Rectal smooth muscle tissue (tissue), 1 donor: ENCODE measurements around the gene SGMS1.

Experiments
- H3K27ac ChIP-seq: one replicate; pipeline ENCODE4 v1.7.0; 2013; ENCODE audit warnings: low read depth, low read length, inconsistent platforms
- H3K27me3 ChIP-seq: one replicate; pipeline ENCODE4 v1.7.0; 2013; ENCODE audit warnings: low read length; ENCODE audit not compliant: control insufficient read depth, insufficient read depth
- H3K36me3 ChIP-seq: one replicate; pipeline ENCODE4 v1.7.0; 2013; ENCODE audit warnings: low read length; ENCODE audit not compliant: control insufficient read depth, insufficient read depth
- H3K4me1 ChIP-seq: one replicate; pipeline ENCODE4 v1.7.0; 2013; ENCODE audit warnings: low read length; ENCODE audit not compliant: control insufficient read depth, insufficient read depth
- H3K4me3 ChIP-seq: one replicate; pipeline ENCODE4 v1.7.0; 2013; ENCODE audit warnings: low read length
- H3K9ac ChIP-seq: one replicate; pipeline ENCODE4 v1.7.0; 2013; ENCODE audit warnings: low read length

SGMS1 gene

DNA sequence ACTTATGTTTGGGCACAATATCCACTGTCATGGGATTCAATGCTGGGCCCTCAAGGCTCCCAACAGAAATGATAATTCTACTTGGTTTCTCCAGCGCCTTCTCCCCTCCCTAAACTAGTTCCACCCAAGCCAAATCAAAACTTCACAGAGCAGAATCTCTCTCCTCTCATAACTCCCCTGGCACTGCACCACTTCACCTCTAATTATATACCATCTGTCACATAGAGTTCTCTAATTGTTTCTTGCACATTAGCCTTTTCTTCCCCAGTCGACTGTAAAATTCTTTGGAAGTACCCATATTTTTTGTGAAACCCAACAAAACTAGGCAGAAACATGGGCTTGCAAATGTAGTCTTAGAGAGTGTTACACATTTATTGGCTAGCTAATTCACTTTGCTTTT is 8.1 kb downstream of the SGMS1 start:
- no peaks in the 10 kb centered on the region for H3K27me3 ChIP-seq
- peaks cover 14% of the 10 kb centered on the region for H3K4me1 ChIP-seq
- no peaks in the 10 kb centered on the region for H3K36me3 ChIP-seq
- no peak overlapping the region for H3K4me3 ChIP-seq
- no peak overlapping the region for H3K9ac ChIP-seq
- no peak overlapping the region for H3K27ac ChIP-seq

DNA sequence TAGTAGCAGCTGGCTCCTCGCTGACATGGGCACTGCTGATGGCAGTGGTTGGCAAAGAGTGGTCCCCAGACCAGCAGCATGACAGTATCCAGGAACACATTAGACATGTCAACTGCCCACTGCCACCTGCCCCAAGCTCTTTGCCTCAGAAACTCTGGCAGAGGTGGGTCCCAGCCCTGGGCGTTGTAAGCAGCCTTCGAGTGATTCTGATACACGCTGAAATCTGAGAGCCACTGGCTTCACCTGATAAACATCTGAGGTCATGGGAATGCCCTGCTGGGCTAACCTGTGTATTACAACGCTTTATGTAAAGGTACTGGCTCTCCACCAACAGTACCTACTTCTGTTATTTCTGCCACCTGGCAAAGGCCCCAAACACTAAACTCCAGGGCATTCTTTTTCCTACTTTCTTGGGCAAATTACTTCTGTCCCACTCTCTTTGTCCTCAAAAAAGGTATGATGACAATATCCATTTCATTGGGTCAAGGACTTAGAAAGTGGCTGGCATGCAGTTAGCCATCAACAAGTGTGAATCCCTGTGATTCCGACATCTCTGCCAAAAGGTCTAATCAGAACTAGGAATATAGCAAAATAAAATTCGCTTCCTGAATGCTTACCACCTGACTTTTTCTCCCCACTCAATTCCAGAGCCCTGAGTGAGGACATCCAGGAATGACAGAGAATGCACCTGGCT is 9.2 kb downstream of the SGMS1 start:
- peaks cover 12% of the 10 kb centered on the region for H3K4me1 ChIP-seq
- no peaks in the 10 kb centered on the region for H3K36me3 ChIP-seq
- no peaks in the 10 kb centered on the region for H3K27me3 ChIP-seq
- H3K4me3 ChIP-seq = no peak overlapping the region
- no peak overlapping the region for H3K27ac ChIP-seq
- H3K9ac ChIP-seq = no peak overlapping the region

DNA sequence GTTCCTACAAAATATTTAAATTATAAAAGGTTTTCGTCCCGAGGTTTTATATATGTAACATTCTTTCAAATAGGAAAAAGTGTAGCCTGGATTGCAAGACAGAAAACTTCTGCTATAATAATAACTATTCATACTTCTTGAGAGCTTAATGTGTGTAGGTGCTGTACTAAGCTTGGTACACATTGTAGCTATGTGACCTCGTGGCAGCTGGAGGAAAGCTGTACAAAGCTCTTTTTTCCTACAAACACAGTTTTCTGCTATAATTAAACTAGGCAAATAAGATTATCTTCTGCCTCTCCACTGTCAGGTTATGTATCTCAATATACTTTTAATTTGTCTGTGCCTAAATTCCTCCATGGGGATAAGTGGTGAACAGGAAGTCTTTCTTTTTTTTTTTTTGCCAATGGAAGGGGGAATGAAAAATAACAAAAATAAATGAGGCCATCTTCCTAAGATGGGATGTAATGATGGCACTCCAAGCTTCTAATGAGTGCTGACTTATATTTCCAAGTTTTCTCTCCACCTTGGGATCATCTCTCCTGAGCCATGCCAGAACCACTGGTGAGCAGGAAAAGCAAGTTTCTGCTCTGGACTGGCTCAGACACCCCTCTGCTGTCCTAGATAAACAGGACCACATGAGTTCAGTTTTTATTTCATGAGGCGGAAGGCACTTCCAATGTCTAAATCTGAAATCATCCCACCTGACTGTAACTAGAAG is 9.9 kb downstream of the SGMS1 start:
- H3K4me3 ChIP-seq = no peak overlapping the region
- no peaks in the 10 kb centered on the region for H3K27me3 ChIP-seq
- H3K36me3 ChIP-seq = no peaks in the 10 kb centered on the region
- no peak overlapping the region for H3K27ac ChIP-seq
- H3K4me1 ChIP-seq = peaks cover 10% of the 10 kb centered on the region
- H3K9ac ChIP-seq = no peak overlapping the region

DNA sequence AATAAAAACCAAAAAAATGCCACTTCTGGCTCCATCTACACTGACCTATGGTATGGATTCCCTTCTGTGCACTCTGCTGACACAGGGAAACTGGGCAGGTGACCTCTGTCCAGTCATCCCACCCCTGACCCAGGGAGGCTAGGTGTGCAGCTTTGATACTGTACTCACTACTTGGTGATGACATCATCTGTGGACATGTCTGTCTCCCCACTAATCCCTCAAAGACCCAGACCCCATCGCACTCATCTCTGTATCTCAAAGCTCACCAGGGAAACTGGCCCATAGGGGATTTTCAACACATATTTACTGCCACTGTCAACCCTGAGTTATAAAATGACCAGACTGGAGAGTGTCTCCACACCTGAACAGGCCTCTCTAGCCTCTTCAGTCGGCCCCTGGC is 10.6 kb downstream of the SGMS1 start:
- Histone ChIP-seq H3K4me1 (peaks cover 10% of the 10 kb centered on the region), H3K4me3 (no peak overlapping the region), H3K27me3 (no peaks in the 10 kb centered on the region), H3K9ac (no peak overlapping the region), H3K36me3 (no peaks in the 10 kb centered on the region), H3K27ac (no peak overlapping the region)

DNA sequence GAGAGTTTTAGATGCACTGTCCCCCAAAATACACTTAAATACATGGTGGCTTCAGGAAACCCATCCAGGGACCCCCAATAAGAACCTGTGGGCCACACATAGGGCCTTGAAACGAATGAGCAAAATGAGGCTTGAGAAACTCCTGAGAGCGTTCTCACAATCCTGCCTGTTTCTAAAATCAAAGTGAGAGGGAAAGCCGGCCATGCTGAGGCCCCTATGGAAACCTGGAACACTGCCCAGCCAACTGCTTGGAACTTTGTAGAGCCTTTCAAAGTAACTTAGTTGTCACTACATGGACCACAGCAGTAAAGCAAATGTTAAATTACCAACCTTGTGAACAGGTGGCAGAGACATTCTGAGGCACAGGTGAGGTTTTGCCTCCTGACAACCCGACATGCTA is 13.4 kb downstream of the SGMS1 start:
- Histone ChIP-seq H3K4me1 (peaks cover 22% of the 10 kb centered on the region), H3K4me3 (no peak overlapping the region), H3K9ac (no peak overlapping the region), H3K27ac (peak overlapping the region; percentile 54), H3K36me3 (no peaks in the 10 kb centered on the region), H3K27me3 (no peaks in the 10 kb centered on the region)

DNA sequence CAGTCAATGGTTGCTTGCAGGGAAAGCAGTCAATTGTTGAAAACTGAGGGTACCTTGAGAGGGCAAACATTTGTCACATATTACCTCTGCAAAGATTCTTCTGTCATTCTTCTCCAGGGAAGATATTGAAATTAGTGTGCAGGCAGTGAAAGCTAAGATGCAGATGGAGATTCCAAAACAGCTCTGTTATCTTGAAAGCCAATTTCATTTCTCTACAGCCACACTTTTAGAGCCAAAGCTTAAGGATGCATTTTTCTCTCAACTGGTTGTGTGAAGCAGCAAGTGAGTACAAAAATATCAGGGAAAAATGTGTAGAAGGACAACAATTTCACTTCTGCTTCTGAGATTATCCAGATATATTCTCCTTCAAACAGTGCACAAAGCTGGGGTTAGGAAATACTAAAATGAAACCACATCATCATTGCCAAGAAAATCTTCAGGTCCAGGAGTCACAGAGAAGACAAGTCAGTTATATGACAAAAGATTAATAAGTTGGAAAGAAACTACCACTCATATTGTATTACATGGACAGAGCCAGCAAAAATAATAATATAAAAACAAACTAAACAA is 16.3 kb downstream of the SGMS1 start:
- Histone ChIP-seq H3K27ac (no peak overlapping the region), H3K36me3 (no peaks in the 10 kb centered on the region), H3K4me1 (peaks cover 31% of the 10 kb centered on the region), H3K27me3 (no peaks in the 10 kb centered on the region), H3K4me3 (no peak overlapping the region), H3K9ac (no peak overlapping the region)

DNA sequence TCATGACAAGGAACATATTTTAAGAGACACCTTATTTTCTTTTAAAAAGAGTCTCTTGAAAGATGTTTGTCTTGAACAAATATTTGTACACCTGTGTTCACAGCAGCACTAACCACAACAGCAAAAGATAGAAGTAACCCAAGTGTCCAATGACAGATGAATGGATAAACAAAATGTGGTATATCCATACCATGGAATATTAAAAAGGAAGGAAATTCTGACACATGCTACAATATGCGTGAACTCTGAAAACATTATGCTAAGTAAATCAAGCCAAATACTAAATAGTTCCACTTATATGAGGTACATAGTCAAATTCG is 17.8 kb downstream of the SGMS1 start:
- no peak overlapping the region for H3K27ac ChIP-seq
- H3K4me3 ChIP-seq = no peak overlapping the region
- no peak overlapping the region for H3K9ac ChIP-seq
- H3K27me3 ChIP-seq = no peaks in the 10 kb centered on the region
- no peaks in the 10 kb centered on the region for H3K36me3 ChIP-seq
- H3K4me1 ChIP-seq = peaks cover 31% of the 10 kb centered on the region

DNA sequence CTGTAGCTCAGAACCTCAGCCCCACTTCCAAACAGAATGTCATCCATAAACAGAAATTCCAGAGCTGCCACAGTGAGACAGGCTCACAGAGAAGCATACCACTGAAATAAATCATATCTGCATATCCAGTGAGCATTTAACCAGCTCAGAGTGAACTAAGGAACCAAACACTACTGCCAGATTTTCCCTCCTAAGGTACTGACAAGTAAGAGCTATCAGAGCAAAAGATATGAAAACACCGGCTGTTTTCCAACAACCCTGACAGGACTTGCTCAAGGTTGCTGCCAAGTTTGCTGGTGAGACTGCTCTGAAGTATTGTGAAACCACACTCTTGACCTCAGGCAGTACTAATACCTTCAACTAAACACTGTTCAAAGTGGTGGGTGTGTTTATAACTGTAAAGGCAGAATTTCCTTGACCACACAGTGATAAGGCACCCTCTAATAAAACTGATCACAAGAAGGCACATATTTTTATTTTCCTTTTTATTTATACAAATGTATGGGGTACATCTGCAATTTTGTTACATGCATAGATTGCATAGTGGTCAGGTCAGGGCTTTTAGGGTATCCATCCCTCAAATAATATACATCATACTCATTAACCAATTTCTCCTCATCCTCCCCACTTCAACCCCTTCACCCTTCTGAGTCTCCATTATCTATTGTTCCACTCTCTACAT is 18.3 kb downstream of the SGMS1 start:
- peak overlapping the region; percentile 35 for H3K27ac ChIP-seq
- no peaks in the 10 kb centered on the region for H3K36me3 ChIP-seq
- H3K4me3 ChIP-seq = no peak overlapping the region
- H3K4me1 ChIP-seq = peaks cover 27% of the 10 kb centered on the region
- no peaks in the 10 kb centered on the region for H3K27me3 ChIP-seq
- H3K9ac ChIP-seq = no peak overlapping the region

DNA sequence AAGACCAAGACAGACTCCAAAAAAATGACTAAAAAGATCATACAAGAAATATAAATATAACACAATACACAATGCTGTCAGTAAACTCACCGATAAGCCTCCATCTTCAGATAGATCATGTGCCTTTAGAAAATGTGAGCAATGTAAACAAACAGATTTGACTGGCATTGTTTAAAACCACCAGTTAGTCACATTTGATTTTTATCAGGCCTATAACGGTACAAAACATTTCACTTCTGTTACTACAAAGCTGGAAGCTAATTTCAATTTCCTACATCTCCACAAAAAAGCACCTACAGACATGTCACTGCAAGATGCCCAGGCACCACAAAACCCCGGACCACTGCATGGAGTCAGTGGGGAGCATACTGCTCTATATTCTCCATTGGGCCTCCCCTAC is 18.9 kb downstream of the SGMS1 start:
- no peak overlapping the region for H3K4me3 ChIP-seq
- H3K36me3 ChIP-seq = no peaks in the 10 kb centered on the region
- no peak overlapping the region for H3K27ac ChIP-seq
- no peak overlapping the region for H3K9ac ChIP-seq
- peaks cover 21% of the 10 kb centered on the region for H3K4me1 ChIP-seq
- H3K27me3 ChIP-seq = no peaks in the 10 kb centered on the region

DNA sequence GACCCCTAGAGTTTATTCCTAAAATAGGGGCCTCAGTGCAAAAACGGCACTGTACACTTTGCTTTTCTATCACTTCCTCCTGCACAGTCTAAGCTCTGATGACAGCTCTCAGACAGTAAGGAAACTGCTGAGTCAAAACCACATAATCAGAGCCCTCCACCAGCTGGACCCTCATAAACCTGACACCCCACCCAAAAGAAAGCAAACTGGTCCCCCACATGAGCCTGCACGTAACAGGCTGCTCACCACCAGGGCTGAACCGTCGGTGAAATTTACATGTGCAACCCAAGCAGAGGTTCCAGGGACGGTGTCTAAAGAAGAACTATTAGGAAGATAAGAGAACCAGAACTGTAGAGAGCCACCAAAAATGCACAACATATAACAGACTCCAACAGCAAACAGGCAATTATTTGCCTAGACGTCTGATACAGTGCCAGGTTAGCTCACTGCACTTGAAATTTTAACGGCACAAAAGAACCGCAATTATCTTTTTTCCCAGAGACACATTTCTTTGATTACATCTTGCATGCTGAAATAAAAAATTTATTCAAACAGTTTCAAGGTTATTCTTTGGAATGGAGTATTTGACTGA is 19.6 kb downstream of the SGMS1 start:
- H3K27ac ChIP-seq = peak overlapping the region; percentile 23
- no peaks in the 10 kb centered on the region for H3K36me3 ChIP-seq
- H3K27me3 ChIP-seq = no peaks in the 10 kb centered on the region
- peaks cover 21% of the 10 kb centered on the region for H3K4me1 ChIP-seq
- H3K9ac ChIP-seq = no peak overlapping the region
- H3K4me3 ChIP-seq = no peak overlapping the region

DNA sequence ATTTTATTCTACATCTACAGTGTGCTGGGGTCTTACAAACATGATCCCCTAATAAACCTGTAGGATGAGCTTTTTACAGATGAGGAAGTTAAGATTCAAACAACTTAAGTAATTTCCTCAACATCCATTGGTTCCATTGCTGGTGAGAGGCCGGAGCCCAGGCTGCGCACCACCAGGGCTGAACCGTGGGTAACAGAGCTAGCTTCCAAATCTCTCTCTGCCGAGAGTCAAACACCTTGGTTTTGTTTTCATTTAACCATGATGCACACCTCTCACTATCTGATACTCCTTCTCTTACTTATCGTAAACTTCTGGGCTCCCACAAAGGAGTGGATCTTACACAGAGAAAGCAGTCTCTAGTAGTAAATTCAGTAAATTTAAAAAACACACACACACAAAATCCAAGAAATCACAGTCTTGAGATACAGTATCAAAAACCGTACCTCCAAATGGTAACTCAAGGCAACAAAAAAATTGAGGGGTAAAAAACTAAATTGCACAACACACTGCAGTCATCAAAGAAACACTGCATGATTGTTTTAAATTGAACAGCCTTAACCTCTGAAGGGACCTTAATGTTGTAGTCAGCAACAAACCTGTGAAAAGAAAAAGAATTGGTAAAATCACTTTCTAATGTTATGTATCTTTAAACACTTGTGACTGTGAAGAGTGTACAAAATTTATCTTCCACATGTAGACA is 20.5 kb downstream of the SGMS1 start:
- no peak overlapping the region for H3K27ac ChIP-seq
- no peak overlapping the region for H3K9ac ChIP-seq
- peaks cover 21% of the 10 kb centered on the region for H3K4me1 ChIP-seq
- no peaks in the 10 kb centered on the region for H3K36me3 ChIP-seq
- no peak overlapping the region for H3K4me3 ChIP-seq
- H3K27me3 ChIP-seq = no peaks in the 10 kb centered on the region

DNA sequence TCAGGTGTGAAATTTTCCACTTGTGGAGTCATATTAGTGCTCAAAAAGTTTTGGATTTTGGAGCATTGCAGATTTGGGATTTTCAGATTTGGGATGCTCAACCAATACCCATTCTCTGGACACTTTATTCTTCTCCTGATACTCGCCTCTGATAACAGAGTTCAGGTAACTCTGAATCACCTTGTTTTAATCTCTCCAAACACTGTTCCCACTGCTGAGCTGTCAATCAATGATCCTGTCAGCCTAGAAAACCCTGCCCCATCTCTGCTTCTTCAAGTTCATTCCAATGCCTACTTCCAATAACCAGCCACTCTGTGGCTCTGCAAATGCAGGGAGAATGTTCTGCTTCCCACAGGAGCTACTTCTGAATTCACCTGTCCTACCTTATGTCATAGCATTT is 21.8 kb downstream of the SGMS1 start:
- Histone ChIP-seq H3K36me3 (no peaks in the 10 kb centered on the region), H3K4me1 (peaks cover 16% of the 10 kb centered on the region)

More for the DNA sequence above, 21.8 kb downstream of the SGMS1 start:
- H3K9ac ChIP-seq = no peak overlapping the region
- H3K4me3 ChIP-seq = no peak overlapping the region
- no peaks in the 10 kb centered on the region for H3K27me3 ChIP-seq
- no peak overlapping the region for H3K27ac ChIP-seq
